Lower leg skin (tissue), 3 donors: ENCODE data around the gene TMC4.
"Not testable (repeated sequence)": the region's sequence is repeated elsewhere in the genome, so short reads cannot be mapped to it uniquely, and the experiment has no call there.

Source experiments
- POLR2A ChIP-seq, 2 donors: fragments of 450-650 bp; IDR thresholded peaks; one replicate each; pipeline ENCODE4 v1.6.1; 2016 to 2017; ENCODE audit warnings: antibody characterized with exemption in 2 of 2, mild to moderate bottlenecking in 1 of 2, moderate library complexity in 1 of 2
- TF ChIP-seq, protein P1 (sequence below), 3 donors: fragments of 450-650 bp; IDR thresholded peaks; one replicate each; pipeline ENCODE4 v1.5.1; 2016; ENCODE audit warnings: antibody characterized with exemption in 3 of 3, mild to moderate bottlenecking in 3 of 3, moderate library complexity in 2 of 3

DNA sequence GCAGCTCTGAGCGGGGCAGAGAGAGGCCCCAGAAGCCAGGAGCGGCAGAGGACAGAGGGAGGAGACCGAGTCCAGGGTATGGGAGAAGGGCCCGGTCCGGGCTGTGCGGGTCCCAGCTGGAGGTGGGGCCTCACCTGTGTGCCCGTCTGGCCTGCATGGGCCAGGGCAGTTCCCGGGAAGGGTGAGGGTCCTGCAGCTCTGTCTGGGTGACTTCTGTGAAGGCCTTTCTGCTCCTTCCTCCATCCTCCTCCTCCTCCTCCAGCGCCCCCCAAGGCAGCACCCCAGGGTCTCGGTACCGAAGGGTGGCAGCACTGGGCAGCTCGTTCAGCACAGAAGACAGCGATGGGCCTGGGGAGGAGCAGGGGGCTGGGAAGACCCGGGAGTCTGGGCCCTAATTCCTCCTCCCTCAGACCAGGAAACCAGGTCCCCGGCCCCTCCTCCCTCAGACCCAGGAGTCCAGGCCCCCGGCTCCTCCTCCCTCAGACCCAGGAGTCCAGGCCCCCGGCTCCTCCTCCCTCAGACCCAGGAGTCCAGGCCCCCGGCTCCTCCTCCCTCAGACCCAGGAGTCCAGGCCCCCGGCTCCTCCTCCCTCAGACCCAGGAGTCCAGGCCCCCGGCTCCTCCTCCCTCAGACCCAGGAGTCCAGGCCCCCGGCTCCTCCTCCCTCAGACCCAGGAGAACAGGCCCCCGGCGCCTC lies 1.1 kb downstream of the TMC4 start:
- TF ChIP-seq POLR2A (IDR thresholded peaks at IDR 0.05) = not testable (repeated sequence)
- TF ChIP-seq, protein P1, sequence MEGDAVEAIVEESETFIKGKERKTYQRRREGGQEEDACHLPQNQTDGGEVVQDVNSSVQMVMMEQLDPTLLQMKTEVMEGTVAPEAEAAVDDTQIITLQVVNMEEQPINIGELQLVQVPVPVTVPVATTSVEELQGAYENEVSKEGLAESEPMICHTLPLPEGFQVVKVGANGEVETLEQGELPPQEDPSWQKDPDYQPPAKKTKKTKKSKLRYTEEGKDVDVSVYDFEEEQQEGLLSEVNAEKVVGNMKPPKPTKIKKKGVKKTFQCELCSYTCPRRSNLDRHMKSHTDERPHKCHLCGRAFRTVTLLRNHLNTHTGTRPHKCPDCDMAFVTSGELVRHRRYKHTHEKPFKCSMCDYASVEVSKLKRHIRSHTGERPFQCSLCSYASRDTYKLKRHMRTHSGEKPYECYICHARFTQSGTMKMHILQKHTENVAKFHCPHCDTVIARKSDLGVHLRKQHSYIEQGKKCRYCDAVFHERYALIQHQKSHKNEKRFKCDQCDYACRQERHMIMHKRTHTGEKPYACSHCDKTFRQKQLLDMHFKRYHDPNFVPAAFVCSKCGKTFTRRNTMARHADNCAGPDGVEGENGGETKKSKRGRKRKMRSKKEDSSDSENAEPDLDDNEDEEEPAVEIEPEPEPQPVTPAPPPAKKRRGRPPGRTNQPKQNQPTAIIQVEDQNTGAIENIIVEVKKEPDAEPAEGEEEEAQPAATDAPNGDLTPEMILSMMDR (IDR thresholded peaks at IDR 0.05) = not testable (repeated sequence)
